ENCODE data around the gene MAP4K3.
A peak's percentile ranks its signal among the peaks of the same experiment; 100 is the strongest.

Gene MAP4K3

DNA sequence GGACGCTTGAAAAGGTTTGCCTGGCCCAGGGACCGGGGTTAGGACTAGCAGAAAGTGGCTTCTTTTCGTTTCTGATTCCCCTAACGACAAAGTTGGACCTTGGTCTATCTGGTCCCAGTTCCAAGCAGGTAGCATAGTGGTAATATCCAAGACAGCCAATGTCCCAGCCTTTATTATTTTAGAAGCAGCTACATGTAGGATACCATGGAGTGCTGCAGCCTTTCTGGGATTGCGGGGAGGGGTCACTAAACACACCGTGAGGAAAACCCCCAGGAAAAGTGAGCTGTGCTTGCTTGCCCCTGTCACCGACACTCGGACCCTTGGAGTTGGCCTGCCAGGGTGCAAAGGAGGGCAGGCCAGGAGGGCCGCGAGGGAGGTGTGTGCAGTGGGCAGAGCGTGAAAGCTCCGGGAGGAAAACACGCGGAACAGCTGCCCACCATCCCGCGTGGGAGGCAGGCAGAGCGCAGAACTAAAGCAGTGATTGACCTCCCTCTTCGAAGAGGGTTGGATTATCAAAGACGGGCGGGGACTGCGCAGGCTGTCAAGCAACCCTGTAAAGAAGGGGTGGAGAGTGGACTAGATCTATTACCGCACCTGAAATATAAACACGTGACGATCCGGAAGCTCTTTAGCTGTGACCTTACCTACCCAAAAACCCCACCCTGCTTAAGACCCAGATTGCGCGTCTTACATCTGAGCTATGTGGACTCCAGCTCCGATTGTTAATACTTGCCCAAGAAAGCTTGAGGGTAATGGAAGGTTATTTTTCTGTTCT is 624 bp upstream of the MAP4K3 start:
- Histone ChIP-seq H3K27me3 (ENCODE audit: control insufficient read depth, insufficient read depth, low read length) (no peaks in the 10 kb centered on the region), H3K9ac (ENCODE audit: low read depth, low read length) (peak overlapping the region; percentile 49), H3K4me3 (ENCODE audit: low read depth, low read length) (peak overlapping the region; percentile 96), H3K9me3 (ENCODE audit: control insufficient read depth, insufficient read depth, low read length) (no peaks in the 10 kb centered on the region), H3K36me3 (ENCODE audit: control insufficient read depth, insufficient read depth, low read length) (no peaks in the 10 kb centered on the region), H3K4me1 (ENCODE audit: control insufficient read depth, insufficient read depth, low read length) (peaks cover 25% of the 10 kb centered on the region)

DNA sequence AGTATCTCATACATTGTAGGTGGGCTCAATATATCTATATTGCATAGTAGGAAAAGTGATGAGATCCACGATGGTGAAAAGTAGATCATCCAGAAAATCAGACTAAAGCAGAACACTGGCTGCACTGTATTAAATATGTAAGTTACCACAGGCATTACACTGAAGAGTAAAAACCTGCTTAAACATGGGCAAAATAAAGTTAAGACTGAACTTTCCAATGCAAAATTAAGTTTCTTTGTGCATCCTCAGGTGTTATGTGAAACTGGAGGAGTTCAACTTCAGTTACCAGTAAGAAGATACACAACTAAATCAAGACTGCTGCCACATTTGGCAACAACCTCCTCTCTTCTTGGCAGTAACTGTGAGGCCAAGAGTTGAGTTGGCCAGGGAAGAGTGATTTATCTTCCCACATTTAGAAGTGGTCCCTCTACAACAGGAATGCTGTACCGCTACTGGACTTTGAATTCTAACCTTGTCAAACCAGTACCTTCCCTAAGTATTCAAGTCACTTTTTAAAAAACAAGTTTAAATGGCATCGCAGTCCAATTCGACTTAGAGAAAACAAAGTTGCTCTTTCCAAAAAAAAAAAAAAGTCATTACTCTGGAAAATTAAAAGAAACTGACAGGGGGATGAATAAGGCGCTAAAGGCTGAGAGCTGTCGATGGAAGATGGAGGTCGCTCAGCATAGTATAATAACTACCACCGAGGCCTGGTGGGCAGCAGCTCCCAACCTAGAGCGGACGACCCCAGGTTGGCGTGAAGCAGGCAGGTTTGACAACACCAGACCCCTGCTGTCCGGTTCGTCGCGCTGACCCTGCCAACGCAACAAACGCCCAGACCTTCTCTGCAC is 1.1 kb downstream of the MAP4K3 start:
- peak overlapping the region; percentile 96 for H3K4me3 ChIP-seq (ENCODE audit: low read depth, low read length)

GRCh38 chr2:39435234-39435633 is 1.9 kb downstream of the MAP4K3 start:
- peaks cover 39% of the 10 kb centered on the region for H3K4me1 ChIP-seq (ENCODE audit: control insufficient read depth, insufficient read depth, low read length)
- no peaks in the 10 kb centered on the region for H3K9me3 ChIP-seq (ENCODE audit: control insufficient read depth, insufficient read depth, low read length)
- no peaks in the 10 kb centered on the region for H3K27me3 ChIP-seq (ENCODE audit: control insufficient read depth, insufficient read depth, low read length)
- peak overlapping the region; percentile 96 for H3K4me3 ChIP-seq (ENCODE audit: low read depth, low read length)
- H3K9ac ChIP-seq (ENCODE audit: low read depth, low read length): peak overlapping the region; percentile 4
- no peaks in the 10 kb centered on the region for H3K36me3 ChIP-seq (ENCODE audit: control insufficient read depth, insufficient read depth, low read length)

More for the DNA sequence above, 1.1 kb downstream of the MAP4K3 start:
- Histone ChIP-seq H3K4me1 (ENCODE audit: control insufficient read depth, insufficient read depth, low read length) (peaks cover 35% of the 10 kb centered on the region), H3K9ac (ENCODE audit: low read depth, low read length) (peak overlapping the region; percentile 67), H3K36me3 (ENCODE audit: control insufficient read depth, insufficient read depth, low read length) (no peaks in the 10 kb centered on the region), H3K27me3 (ENCODE audit: control insufficient read depth, insufficient read depth, low read length) (no peaks in the 10 kb centered on the region), H3K9me3 (ENCODE audit: control insufficient read depth, insufficient read depth, low read length) (no peaks in the 10 kb centered on the region)

- Histone ChIP-seq H3K27me3 (ENCODE audit: control insufficient read depth, insufficient read depth, low read length) (no peaks in the 10 kb centered on the region), H3K4me1 (ENCODE audit: control insufficient read depth, insufficient read depth, low read length) (peaks cover 36% of the 10 kb centered on the region), H3K9me3 (ENCODE audit: control insufficient read depth, insufficient read depth, low read length) (no peaks in the 10 kb centered on the region), H3K9ac (ENCODE audit: low read depth, low read length) (no peak overlapping the region), H3K36me3 (ENCODE audit: control insufficient read depth, insufficient read depth, low read length) (no peaks in the 10 kb centered on the region), H3K4me3 (ENCODE audit: low read depth, low read length) (no peak overlapping the region)
Measured at GRCh38 chr2:39434233-39434897, 2.7 kb downstream of the MAP4K3 start.

- Histone ChIP-seq H3K9me3 (ENCODE audit: control insufficient read depth, insufficient read depth, low read length) (no peaks in the 10 kb centered on the region), H3K27me3 (ENCODE audit: control insufficient read depth, insufficient read depth, low read length) (no peaks in the 10 kb centered on the region), H3K36me3 (ENCODE audit: control insufficient read depth, insufficient read depth, low read length) (no peaks in the 10 kb centered on the region), H3K4me3 (ENCODE audit: low read depth, low read length) (no peak overlapping the region), H3K9ac (ENCODE audit: low read depth, low read length) (no peak overlapping the region), H3K4me1 (ENCODE audit: control insufficient read depth, insufficient read depth, low read length) (peaks cover 35% of the 10 kb centered on the region)
Measured at GRCh38 chr2:39433586-39434195, 3.4 kb downstream of the MAP4K3 start.

- Histone ChIP-seq H3K36me3 (ENCODE audit: control insufficient read depth, insufficient read depth, low read length) (no peaks in the 10 kb centered on the region), H3K9ac (ENCODE audit: low read depth, low read length) (no peak overlapping the region), H3K27me3 (ENCODE audit: control insufficient read depth, insufficient read depth, low read length) (no peaks in the 10 kb centered on the region), H3K4me1 (ENCODE audit: control insufficient read depth, insufficient read depth, low read length) (peaks cover 35% of the 10 kb centered on the region), H3K4me3 (ENCODE audit: low read depth, low read length) (no peak overlapping the region), H3K9me3 (ENCODE audit: control insufficient read depth, insufficient read depth, low read length) (no peaks in the 10 kb centered on the region)
Measured at GRCh38 chr2:39432701-39433100, 4.4 kb downstream of the MAP4K3 start.

DNA sequence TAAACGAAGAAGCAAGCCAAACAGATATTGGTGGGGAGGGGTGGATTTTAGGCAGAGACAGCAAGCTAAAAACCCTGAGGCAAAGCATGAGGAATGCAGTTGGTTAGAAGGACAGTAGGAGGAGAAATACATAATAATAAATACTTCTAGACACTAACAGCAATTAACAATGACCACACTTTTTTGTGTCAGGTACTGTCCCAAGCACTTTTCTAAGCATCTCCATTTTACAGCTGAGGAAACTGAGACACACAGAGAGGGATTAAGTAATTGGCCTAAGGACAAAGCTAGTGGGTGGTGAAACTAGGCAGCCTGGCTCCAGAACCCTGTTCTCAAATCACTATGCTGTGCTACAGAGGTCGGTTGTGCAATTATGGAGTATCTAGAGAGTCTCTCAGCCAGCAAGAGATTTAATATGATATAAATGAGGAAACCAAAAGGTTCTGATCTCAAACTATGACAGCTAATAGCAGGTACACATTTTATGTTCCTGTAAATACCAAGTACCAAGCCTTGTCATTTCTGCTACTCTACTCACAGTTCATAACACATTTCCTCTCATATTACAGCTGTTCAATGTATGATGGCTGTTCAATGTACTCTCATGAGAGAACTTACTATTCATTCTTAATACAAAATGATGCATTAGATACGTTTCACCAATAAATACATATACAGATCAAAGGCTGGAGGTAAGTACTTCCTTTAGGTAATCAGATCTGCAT is 5.3 kb downstream of the MAP4K3 start:
- no peaks in the 10 kb centered on the region for H3K36me3 ChIP-seq (ENCODE audit: control insufficient read depth, insufficient read depth, low read length)
- H3K9ac ChIP-seq (ENCODE audit: low read depth, low read length): no peak overlapping the region
- no peaks in the 10 kb centered on the region for H3K9me3 ChIP-seq (ENCODE audit: control insufficient read depth, insufficient read depth, low read length)
- peaks cover 42% of the 10 kb centered on the region for H3K4me1 ChIP-seq (ENCODE audit: control insufficient read depth, insufficient read depth, low read length)
- H3K4me3 ChIP-seq (ENCODE audit: low read depth, low read length): no peak overlapping the region
- H3K27me3 ChIP-seq (ENCODE audit: control insufficient read depth, insufficient read depth, low read length): no peaks in the 10 kb centered on the region

DNA sequence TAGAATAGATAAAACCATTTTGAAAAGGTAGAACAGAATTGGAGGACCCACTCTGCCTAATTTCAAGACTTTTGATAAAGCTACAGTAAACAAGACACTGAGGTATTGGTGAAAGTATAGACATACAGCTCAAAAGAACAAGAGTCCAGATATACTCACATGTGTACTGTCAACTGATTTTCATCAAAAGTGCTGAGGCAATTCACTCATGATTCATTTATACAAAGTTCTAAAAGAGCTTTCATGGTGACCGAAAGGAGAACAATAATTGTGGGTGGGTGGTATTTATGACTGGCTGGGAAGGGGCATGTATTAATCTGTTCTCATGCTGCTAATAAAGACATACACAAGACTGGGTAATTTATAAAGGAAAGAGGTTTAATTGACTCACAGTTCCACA is 7.3 kb downstream of the MAP4K3 start:
- Histone ChIP-seq H3K9ac (ENCODE audit: low read depth, low read length) (no peak overlapping the region), H3K36me3 (ENCODE audit: control insufficient read depth, insufficient read depth, low read length) (no peaks in the 10 kb centered on the region), H3K27me3 (ENCODE audit: control insufficient read depth, insufficient read depth, low read length) (no peaks in the 10 kb centered on the region), H3K4me3 (ENCODE audit: low read depth, low read length) (no peak overlapping the region), H3K4me1 (ENCODE audit: control insufficient read depth, insufficient read depth, low read length) (peaks cover 29% of the 10 kb centered on the region), H3K9me3 (ENCODE audit: control insufficient read depth, insufficient read depth, low read length) (no peaks in the 10 kb centered on the region)

- H3K9ac ChIP-seq (ENCODE audit: low read depth, low read length): no peak overlapping the region
- H3K4me3 ChIP-seq (ENCODE audit: low read depth, low read length): no peak overlapping the region
- no peaks in the 10 kb centered on the region for H3K27me3 ChIP-seq (ENCODE audit: control insufficient read depth, insufficient read depth, low read length)
- H3K4me1 ChIP-seq (ENCODE audit: control insufficient read depth, insufficient read depth, low read length): peaks cover 8% of the 10 kb centered on the region
- no peaks in the 10 kb centered on the region for H3K9me3 ChIP-seq (ENCODE audit: control insufficient read depth, insufficient read depth, low read length)
- H3K36me3 ChIP-seq (ENCODE audit: control insufficient read depth, insufficient read depth, low read length): no peaks in the 10 kb centered on the region
Measured at GRCh38 chr2:39424951-39425350, 12.1 kb downstream of the MAP4K3 start.

DNA sequence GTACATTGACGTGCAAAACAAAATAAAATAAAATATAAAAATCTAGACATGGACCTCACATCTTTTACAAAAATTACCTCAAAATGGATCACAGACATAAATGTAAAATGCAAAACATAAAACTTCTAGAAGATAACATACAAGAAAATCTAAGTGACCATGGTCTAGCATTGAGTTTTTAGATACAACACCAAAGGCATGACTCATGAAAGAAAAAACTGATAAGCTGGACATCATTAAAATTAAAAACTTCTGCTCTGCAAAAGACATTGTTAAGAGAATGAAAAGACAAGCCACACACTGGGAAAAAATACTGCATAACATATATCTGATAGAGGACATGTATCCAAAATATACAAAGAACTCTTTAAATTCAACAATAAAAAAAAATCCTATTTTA is 14.4 kb downstream of the MAP4K3 start:
- Histone ChIP-seq H3K27me3 (ENCODE audit: control insufficient read depth, insufficient read depth, low read length) (no peaks in the 10 kb centered on the region), H3K4me3 (ENCODE audit: low read depth, low read length) (no peak overlapping the region), H3K9me3 (ENCODE audit: control insufficient read depth, insufficient read depth, low read length) (no peaks in the 10 kb centered on the region), H3K4me1 (ENCODE audit: control insufficient read depth, insufficient read depth, low read length) (peaks cover 13% of the 10 kb centered on the region), H3K36me3 (ENCODE audit: control insufficient read depth, insufficient read depth, low read length) (no peaks in the 10 kb centered on the region), H3K9ac (ENCODE audit: low read depth, low read length) (no peak overlapping the region)

- no peak overlapping the region for H3K4me3 ChIP-seq (ENCODE audit: low read depth, low read length)
- H3K4me1 ChIP-seq (ENCODE audit: control insufficient read depth, insufficient read depth, low read length): peaks cover 7% of the 10 kb centered on the region
- H3K9me3 ChIP-seq (ENCODE audit: control insufficient read depth, insufficient read depth, low read length): no peaks in the 10 kb centered on the region
- no peaks in the 10 kb centered on the region for H3K27me3 ChIP-seq (ENCODE audit: control insufficient read depth, insufficient read depth, low read length)
- no peak overlapping the region for H3K9ac ChIP-seq (ENCODE audit: low read depth, low read length)
- H3K36me3 ChIP-seq (ENCODE audit: control insufficient read depth, insufficient read depth, low read length): no peaks in the 10 kb centered on the region
Measured at GRCh38 chr2:39421354-39421753, 15.7 kb downstream of the MAP4K3 start.
